Renal cortex interstitium (tissue), 11 donors: ENCODE results near the gene IGIP. TPM values are rescaled to one million over a fixed set of nuclear protein-coding genes. Genes with fewer than 3 reads are reported as not detected.
"Not testable (repeated sequence)": the region's sequence is repeated elsewhere in the genome, so short reads cannot be mapped to it uniquely, and the experiment has no call there.

Source experiments
- DNase-seq, 11 donors: peaks; one replicate each; pipeline ENCODE4 v3.0.0-alpha.2; 2013; ENCODE audit warnings: low read depth in 9 of 11, low spot score in 4 of 11; ENCODE audit errors: extremely low read depth in 1 of 11
- polyA plus RNA-seq, 3 donors: library from polyadenylated mRNA; unstranded; fragments of 120-200 nt; gene quantifications; one replicate each; pipeline ENCODE4 v1.2.1, GENCODE V29; 2013; ENCODE audit not compliant: insufficient read length in 3 of 3

The IGIP gene
- polyA plus RNA-seq, 3 donors = 5.9 to 8.4 (median 6.8) TPM

GRCh38 chr5:140152022-140152999 lies 26.6 kb downstream of the IGIP start:
- no peak for DNase-seq

DNA sequence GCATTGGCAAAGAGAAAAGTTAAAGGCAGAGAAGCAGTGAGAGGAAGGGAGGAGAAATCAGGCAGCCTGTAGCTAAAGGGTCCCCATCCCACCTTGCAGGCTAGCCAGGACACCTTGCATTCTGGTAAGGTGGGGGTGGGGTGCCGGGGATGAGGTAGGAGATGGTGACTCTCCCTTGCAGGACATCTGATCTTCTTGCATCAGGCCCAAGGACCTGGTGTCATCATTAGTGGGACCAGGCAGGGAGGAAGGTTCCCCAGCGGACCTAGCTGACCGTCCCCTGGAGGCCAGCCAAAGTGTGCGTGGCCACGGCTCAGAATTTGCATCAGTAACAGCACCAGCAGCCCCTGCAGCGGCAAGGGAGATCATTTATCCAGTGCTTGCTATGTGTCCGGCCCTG lies 27.5 kb downstream of the IGIP start:
- DNase-seq = no peak

- no peak for DNase-seq
These were observed 28.2 kb downstream of the IGIP start for GRCh38 chr5:140153905-140154304.

DNA sequence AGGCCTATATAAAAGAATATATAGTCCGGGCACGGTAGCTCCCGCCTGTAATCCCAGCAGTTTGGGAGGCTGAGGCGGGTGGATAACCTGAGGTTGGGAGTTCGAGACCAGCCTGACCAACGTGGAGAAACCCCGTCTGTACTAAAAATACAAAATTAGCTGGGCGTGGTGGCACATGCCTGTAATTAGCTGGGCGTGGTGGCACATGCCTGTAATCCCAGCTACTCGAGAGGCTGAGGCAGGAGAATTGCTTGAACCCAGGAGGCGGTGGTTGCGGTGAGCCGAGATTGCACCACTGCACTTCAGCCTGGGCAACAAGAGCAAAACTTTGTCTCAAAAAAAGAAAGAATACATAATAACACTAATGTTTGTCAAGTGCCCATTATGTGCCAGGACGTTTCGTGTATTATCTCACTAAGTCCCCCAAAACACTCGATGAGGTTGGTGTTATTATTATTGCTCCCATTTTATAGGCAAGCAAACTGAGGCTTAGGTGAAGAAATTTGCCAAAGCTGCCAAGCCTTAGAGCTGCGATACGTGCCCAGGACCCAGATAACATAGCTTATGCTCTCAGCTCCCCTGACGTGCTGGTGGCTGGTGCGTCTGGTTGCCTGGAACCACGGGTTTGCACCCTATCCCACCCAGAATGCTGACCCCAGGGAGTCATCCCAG lies 29.1 kb downstream of the IGIP start:
- DNase-seq = not testable (repeated sequence)

DNA sequence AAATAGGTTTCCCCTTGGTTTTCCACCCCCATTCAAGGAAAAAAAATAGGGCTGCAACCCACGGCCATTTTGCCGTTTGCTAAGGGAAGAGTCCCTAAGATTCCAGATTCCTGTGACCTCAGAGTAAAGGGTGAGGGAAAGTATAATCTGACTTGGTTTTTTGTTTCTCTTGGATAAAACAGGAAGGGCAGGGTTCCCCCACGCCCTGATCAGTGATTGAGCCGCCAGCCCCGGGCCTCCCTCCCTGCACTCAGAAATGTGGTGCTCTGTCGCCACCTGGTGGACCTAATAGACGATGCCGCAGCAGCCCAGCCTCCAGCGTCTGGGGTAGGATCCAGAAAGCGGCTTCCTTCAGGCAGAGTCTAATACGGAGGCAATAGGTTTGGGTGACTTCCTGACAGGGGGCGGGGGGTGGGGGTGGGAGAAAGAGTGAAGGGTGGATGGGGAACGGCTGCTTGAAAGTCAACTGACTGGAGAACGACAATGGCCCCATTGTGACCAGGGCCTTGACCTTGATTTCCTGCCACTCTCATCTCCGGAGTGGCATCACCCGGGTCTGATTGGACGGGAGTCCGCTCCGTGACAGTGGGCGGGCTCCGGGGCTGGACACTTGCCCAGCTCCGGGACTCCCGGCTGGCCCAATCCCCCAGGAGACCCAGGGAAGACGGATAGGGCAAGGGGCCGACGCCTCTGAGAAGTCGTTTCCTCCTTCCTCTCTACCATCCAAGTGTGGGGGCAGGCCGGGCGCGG lies 31.5 kb downstream of the IGIP start:
- peak; percentile 56 to 89 (median 81) for DNase-seq

DNA sequence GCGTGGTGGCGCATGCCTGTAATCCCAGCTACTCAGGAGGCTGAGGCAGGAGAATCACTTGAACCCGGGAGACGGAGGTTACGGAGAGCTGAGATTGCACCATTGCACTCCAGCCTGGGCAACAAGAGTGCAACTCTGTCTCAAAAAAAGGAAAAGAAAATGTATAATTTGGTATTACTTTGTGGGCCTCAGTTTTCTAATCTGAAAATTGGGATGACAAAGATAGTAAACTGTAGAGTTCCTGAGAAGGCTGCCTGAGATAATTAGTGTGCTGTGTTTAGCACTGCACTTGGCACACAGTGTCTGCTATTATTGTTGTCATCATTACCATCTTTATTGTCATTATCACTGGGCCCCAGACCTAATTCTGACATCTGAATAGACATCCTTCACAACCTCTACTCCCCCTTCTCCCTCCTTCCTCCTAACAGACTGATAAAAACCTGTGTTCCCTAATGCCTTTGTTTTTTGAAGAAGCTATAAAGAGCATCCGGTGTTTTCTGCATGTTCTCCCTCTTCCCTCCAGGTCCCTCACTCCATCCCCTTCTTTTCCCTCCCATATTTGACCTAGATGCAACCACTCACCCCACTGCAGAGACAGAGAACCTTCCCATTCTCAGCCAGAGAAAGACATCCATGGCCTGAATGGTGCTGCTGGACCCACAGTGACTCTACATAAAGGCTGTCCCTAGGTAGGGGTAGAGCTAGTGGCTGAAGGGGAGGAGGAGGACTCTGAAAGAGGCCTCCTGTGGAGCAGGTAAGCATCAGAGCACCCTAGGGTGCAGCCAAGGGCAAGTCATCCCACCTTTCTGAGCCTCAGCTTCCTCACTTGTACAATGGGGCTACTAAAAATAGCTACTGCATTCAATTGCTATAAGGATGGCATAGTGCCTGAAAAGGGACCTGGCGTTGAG lies 33.5 kb downstream of the IGIP start:
- DNase-seq = no peak

- DNase-seq = no peak
These were observed 36.5 kb downstream of the IGIP start for GRCh38 chr5:140162275-140162674.

- no peak for DNase-seq
These were observed 37.0 kb downstream of the IGIP start for GRCh38 chr5:140162781-140163180.

DNA sequence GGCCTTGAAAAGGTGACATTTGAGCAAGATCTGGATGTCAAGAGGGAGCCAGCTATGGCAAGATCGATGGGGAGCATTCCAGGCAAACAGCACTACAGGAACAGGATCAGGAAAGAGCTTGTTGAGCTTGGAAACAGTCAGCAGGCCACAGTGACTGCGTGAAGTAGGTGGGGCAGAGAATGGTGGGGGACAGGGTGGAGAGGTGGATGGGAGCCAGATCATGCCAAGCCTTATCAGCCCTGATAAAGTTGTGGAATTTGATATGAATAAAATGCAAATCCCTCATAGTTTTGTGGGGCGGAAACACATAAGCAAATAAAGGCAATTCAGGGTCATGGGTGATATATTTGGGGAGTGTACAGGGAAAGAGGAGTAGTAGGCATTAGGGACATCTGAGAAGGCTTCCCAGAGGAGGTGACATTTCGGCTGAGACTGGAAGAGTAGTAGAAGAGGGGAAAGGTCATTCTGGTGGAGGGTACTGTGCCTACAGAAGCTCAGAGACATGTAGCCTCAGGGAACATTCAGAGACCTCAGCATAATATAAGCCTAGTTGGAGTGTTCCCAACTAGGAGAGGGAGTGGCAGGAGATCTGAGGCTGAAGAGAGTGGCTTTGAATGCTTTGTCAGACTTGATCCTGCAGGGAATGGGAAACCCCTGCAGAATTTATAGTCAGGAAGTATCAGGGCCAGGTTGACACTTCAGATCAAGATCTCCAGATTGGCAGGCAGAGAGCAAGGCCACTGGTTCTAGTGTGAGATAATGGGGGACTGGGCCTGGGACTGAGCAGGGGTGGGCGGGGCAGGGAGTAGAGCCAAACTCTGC lies 39.6 kb downstream of the IGIP start:
- no peak for DNase-seq

DNA sequence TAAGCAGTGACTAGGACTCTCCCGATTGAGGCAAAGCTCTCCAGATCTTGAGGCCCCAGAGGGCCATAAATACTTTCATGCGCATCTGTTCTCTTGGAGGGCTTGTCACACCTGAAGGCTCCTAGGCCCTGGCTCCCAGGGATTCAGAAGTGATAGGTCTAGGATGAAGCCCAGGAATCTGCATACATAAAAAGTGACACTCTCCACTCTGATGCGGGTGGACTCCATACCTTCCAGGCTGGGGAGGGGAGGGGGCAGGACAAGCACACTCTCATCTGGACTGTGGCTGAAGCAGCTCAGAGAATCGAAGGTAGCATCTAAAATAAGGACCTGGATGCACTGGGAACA lies 40.2 kb downstream of the IGIP start:
- no peak for DNase-seq

DNA sequence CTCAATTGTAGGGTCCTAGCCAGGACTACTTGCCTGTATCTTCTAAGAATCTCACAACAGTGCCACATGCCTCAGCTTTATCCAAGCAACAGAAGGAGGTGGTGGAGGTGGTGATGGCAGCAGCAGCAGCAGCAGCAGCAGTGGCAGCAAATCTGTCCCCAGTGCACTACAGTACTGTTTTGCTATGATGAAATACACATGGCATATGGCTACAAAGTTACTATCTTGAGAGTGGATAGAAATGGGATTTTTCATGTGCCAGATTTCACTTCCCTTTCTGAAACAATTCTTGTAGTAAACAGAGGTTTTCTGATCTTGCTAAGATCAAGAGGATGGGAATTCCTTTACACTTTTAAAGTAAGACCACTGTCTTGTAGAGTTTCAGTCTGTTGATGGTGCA lies 41.2 kb downstream of the IGIP start:
- no peak for DNase-seq

DNA sequence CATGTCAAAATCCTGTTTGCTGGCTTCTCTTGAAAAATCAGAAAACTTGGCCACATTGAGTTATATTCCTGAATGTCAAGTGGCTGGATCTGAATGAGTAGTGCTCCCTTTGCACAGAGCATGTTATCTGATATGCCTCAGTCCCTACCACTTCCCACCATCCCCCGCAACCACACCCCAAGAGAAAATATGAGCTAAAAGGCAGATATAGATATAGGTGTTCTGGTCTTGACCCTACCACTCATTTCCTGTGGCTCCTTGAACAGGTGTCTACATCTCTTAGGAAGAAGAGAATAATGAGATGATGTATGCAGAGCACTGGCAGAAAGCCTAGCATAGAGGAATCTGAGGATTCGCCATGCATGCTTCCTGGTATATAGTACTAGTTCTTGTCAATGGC lies 42.6 kb downstream of the IGIP start:
- no peak for DNase-seq

- no peak for DNase-seq
These were observed 43.7 kb downstream of the IGIP start for GRCh38 chr5:140169410-140169809.

- no peak for DNase-seq
These were observed 46.7 kb downstream of the IGIP start for GRCh38 chr5:140172483-140172882.

DNA sequence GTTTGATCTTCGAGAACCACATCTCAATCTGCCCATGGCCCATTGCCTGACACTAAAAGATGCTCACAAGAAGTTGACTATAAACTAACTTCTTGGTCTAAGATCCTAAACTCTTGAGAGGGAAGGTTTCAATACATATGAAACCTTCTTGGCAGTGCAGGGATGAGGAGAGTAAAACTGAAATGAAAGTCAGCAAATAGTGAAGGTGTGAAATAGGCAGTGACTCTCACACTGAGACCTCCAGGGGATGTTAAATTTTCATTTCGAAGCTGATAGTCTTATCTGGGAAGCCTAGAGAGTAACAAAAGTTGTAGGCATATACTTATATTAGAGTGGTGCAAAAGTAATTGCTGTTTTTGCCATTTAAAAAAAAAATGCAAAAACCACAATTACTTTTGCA lies 48.3 kb downstream of the IGIP start:
- no peak for DNase-seq

DNA sequence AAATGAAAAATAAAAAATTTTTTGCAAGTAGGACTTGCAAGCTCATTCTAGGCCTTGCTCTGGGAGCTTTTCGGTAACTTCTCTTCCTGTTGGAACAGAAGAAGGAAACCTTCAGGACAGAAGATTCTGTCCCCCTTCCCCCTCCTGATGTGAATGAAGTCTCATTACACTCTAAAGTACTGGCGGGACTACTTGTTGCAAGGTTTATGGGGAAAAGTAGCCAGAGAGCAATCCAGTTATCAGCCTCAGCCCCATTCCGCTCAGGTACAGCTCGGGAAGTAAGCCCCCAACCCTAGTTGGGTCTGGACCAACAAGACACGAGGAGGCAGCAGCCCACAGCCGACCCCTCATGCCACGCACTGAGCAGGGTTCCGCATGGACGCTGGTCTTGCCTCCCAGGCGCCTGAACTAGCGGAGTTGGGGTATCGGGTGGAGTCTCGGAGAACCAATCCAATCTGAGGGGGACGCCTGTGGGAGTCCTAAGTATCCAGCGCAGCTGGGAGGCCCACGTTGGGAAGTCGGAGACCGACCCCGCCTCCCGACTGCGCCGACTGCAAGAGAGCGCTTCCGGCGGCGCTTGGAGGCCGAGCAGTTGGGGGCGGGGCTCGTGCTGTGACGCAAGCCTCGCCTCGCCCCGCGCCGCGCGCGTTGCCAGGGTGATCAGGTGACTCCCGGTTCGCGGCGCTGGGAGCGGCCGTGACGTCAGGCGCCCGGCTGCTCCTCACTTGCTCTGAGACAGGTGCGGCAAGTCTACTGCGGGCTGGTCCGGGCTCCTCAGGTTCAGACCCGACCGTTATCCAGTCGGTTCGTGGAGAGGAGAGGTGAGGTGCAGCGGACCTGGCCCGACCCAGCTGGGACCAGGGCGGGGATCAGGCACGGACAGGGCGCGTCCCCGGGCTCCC lies 49.0 kb downstream of the IGIP start, which contains the start of gene CYSTM1:
CYSTM1 (plus strand) TSS at position 724 of the 902 bp plus-strand sequence. CDS start 19,278 bp downstream, outside the sequence.
- DNase-seq = peak; percentile 91 to 97 (median 95)
